ENCODE measurements around the gene MTA1. TPM values are rescaled to one million over a fixed set of nuclear protein-coding genes. Genes with fewer than 3 reads are reported as not detected.

MTA1 gene
- total and polyA plus RNA-seq, 2 of the 8 experiments (the other 6 are each of a cell fraction or from before 2014, with no cell fraction given) = 73.9 to 221 TPM

GRCh38 chr14:105391541-105391940, 28.1 kb upstream of the MTA1 start (continued):
- TF ChIP-seq RNF2 (IDR thresholded peaks at IDR 0.05; ENCODE audit: borderline replicate concordance, low read depth, low read length, missing control alignments, poor library complexity, severe bottlenecking) (no peak), BACH1 (IDR thresholded peaks at IDR 0.05; ENCODE audit: low read length) (no peak)

Measured in H1 (cell line).